Measurements from ENCODE around the gene CRYBG1.
"Not testable (repeated sequence)": the region's sequence is repeated elsewhere in the genome, so short reads cannot be mapped to it uniquely, and the experiment has no call there.

The CRYBG1 gene

DNA sequence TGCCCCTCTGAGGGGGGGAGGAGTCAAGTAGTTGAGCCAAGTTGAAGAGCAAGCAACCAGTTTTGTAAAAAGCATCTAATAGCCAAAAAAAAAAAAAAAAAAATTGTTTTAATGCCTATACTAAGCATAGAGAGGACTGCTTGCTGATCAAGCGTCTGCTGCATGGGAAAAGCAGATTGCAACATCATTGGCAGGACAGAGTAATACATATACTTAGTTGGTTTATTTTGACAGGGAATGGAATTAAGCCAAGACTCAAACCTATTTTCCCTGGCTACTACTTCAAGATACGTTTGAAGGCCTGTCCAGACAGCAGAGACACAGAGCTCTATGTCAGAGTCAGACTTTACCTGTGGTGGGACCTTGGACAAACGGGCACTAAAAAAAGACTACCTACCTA, 148.3 kb downstream of the CRYBG1 start:
- H3K27ac ChIP-seq (ENCODE audit: low read depth, low read length), result no peak overlapping the region
- H3K27me3 ChIP-seq (ENCODE audit: control insufficient read depth, insufficient read depth, low read length), result peaks cover 71% of the 10 kb centered on the region
- H3K9me3 ChIP-seq (ENCODE audit: control insufficient read depth, insufficient read depth, low read depth, low read length), result no peaks in the 10 kb centered on the region

DNA sequence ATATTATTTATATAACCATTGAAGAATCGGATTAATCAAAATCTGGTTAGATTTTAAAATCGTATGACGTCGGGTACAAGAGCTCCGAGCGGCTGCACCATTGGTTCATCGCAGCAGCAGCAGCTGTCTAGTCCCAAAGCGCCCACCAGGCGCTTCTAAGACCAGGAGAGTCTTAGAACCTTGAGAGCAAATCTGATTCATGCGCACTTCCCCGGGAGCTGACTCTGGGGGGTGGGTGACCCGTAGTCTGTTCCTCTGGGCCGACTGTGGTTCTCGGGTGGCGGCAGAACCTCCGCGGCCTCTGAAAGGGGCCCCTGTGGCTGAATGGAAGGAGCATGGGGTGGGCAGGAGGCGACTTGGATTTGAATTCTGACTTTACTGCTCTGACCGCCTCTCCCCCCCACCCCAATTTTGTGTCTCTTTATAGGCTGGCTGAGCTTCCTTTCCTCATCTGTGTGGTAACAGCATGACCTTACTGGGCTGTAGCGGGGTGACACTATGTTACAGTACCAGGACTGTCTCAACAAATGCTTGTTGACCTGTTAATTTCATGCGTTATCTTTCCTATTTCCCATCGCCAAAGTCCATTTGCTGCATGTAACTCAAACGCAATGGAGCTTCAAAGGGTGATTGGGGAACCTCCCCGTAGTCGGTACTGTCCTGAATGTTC, 149.0 kb downstream of the CRYBG1 start:
- H3K36me3 ChIP-seq (ENCODE audit: control insufficient read depth, insufficient read depth, low read length), result no peaks in the 10 kb centered on the region
- peak overlapping the region; percentile 66 for H3K4me3 ChIP-seq (ENCODE audit: low read depth, low read length)
- peaks cover 78% of the 10 kb centered on the region for H3K27me3 ChIP-seq (ENCODE audit: control insufficient read depth, insufficient read depth, low read length)
- no peak overlapping the region for H3K27ac ChIP-seq (ENCODE audit: low read depth, low read length)
- no peak overlapping the region for H3K9ac ChIP-seq (ENCODE audit: low read length)
- no peaks in the 10 kb centered on the region for H3K9me3 ChIP-seq (ENCODE audit: control insufficient read depth, insufficient read depth, low read depth, low read length)
- H3K4me1 ChIP-seq (ENCODE audit: control insufficient read depth, insufficient read depth, low read length), result peaks cover 19% of the 10 kb centered on the region

More for the DNA sequence above, 148.3 kb downstream of the CRYBG1 start:
- no peak overlapping the region for H3K9ac ChIP-seq (ENCODE audit: low read length)
- no peaks in the 10 kb centered on the region for H3K36me3 ChIP-seq (ENCODE audit: control insufficient read depth, insufficient read depth, low read length)
- H3K4me1 ChIP-seq (ENCODE audit: control insufficient read depth, insufficient read depth, low read length), result peaks cover 19% of the 10 kb centered on the region
- H3K4me3 ChIP-seq (ENCODE audit: low read depth, low read length), result peak overlapping the region; percentile 66

DNA sequence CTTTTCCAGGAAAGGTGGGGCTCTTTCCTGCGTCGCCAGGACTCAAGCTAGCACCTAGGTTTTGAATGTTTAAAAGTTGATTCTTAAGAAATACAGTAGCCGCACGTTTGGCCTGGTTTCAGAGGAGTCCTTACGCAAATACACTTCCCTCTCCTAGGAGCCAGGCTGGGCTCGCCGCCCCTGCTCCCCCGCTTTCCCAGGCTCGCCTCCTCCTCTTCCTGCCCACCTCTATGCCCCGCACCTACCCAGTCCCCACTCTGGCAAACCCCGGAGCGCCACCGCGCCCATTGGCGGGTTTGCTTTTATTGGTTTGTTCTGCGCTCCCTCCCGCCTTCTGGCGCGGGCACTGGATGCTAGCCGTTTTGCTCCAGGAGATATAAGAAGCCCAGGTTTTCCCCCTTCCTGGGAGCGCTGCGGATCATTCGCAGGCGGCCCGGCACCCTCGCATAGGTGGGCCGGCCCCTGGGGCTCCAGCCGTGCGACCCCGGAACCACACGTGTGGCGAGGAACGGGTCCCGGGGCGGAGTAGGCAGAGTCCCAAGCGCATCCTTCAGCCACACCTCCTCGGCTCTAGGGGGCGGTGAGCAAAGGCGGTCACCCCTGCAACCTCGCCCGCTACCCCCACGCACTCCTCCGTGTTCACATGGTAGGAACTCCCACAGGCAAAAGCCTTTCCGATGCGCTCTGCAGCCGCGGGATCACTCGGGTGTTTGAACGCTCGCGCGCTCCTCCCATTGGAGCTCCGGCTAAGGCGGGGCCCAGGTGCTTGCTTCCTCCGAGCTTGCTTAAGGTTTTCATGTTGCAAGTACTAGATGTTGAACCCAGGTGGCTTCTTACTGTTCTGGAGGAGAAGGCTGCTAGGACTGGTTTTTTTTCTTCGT, 149.8 kb downstream of the CRYBG1 start:
- Histone ChIP-seq H3K9ac (ENCODE audit: low read length) (no peak overlapping the region), H3K9me3 (ENCODE audit: control insufficient read depth, insufficient read depth, low read depth, low read length) (no peaks in the 10 kb centered on the region), H3K27me3 (ENCODE audit: control insufficient read depth, insufficient read depth, low read length) (peaks cover 82% of the 10 kb centered on the region), H3K4me1 (ENCODE audit: control insufficient read depth, insufficient read depth, low read length) (peaks cover 19% of the 10 kb centered on the region), H3K27ac (ENCODE audit: low read depth, low read length) (no peak overlapping the region), H3K4me3 (ENCODE audit: low read depth, low read length) (peak overlapping the region; percentile 66), H3K36me3 (ENCODE audit: control insufficient read depth, insufficient read depth, low read length) (no peaks in the 10 kb centered on the region)

DNA sequence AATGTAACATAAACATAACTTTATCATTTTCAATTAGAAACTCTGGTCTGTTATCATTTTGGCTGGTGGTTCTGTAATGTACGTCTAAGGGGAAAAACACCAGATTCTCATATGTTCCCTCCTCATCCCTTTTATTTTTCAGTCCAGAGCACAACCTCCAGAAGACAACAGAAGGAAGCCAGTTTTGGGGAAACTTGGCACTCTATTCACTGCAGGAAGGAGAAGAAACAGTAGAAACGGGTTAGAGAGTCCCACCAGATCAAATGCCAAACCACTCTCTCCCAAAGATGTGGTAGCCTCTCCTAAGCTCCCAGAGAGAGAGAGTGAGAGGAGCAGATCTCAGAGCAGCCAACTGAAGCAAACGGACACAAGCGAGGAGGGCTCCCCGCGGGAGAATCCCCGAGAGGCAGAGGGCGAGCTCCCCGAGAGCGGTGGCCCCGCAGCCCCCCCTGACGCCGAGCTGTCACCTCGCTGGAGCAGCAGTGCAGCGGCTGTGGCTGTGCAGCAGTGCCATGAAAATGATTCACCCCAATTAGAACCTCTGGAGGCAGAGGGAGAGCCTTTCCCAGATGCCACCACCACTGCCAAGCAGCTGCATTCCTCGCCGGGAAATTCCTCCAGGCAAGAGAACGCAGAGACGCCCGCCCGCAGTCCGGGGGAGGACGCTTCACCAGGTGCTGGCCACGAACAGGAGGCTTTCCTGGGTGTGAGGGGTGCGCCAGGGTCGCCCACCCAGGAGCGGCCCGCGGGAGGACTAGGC, 151.0 kb downstream of the CRYBG1 start:
- H3K9me3 ChIP-seq (ENCODE audit: control insufficient read depth, insufficient read depth, low read depth, low read length), result no peaks in the 10 kb centered on the region
- no peak overlapping the region for H3K9ac ChIP-seq (ENCODE audit: low read length)
- H3K27ac ChIP-seq (ENCODE audit: low read depth, low read length), result no peak overlapping the region
- H3K36me3 ChIP-seq (ENCODE audit: control insufficient read depth, insufficient read depth, low read length), result no peaks in the 10 kb centered on the region
- H3K27me3 ChIP-seq (ENCODE audit: control insufficient read depth, insufficient read depth, low read length), result peaks cover 82% of the 10 kb centered on the region
- peaks cover 19% of the 10 kb centered on the region for H3K4me1 ChIP-seq (ENCODE audit: control insufficient read depth, insufficient read depth, low read length)
- peak overlapping the region; percentile 66 for H3K4me3 ChIP-seq (ENCODE audit: low read depth, low read length)

DNA sequence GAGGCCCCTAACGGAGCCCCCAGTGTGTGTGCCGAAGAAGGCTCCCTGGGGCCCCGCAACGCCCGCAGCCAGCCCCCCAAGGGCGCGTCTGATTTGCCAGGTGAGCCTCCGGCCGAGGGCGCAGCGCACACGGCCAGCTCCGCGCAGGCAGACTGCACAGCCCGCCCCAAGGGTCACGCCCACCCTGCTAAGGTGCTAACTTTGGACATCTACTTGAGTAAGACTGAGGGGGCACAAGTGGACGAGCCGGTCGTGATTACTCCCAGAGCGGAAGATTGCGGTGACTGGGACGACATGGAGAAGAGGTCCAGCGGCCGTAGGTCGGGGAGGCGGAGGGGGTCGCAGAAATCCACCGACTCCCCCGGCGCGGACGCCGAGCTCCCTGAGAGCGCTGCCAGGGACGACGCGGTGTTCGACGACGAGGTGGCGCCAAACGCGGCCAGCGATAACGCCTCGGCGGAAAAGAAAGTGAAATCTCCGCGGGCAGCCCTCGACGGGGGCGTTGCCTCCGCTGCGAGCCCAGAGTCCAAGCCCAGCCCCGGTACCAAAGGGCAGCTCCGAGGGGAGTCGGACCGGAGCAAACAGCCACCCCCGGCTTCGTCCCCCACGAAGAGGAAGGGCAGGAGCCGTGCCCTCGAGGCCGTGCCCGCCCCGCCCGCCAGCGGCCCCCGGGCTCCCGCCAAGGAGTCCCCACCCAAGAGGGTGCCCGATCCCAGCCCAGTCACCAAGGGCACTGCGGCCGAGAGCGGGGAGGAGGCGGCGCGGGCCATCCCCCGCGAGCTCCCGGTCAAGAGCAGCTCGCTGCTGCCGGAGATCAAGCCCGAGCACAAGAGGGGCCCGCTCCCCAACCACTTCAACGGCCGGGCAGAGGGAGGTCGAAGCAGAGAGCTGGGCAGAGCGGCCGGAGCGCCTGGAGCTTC, 151.8 kb downstream of the CRYBG1 start:
- no peak overlapping the region for H3K27ac ChIP-seq (ENCODE audit: low read depth, low read length)
- H3K4me3 ChIP-seq (ENCODE audit: low read depth, low read length), result peak overlapping the region; percentile 66
- H3K27me3 ChIP-seq (ENCODE audit: control insufficient read depth, insufficient read depth, low read length), result peaks cover 77% of the 10 kb centered on the region
- H3K36me3 ChIP-seq (ENCODE audit: control insufficient read depth, insufficient read depth, low read length), result no peaks in the 10 kb centered on the region
- no peak overlapping the region for H3K9ac ChIP-seq (ENCODE audit: low read length)
- H3K9me3 ChIP-seq (ENCODE audit: control insufficient read depth, insufficient read depth, low read depth, low read length), result no peaks in the 10 kb centered on the region
- H3K4me1 ChIP-seq (ENCODE audit: control insufficient read depth, insufficient read depth, low read length), result peaks cover 19% of the 10 kb centered on the region

DNA sequence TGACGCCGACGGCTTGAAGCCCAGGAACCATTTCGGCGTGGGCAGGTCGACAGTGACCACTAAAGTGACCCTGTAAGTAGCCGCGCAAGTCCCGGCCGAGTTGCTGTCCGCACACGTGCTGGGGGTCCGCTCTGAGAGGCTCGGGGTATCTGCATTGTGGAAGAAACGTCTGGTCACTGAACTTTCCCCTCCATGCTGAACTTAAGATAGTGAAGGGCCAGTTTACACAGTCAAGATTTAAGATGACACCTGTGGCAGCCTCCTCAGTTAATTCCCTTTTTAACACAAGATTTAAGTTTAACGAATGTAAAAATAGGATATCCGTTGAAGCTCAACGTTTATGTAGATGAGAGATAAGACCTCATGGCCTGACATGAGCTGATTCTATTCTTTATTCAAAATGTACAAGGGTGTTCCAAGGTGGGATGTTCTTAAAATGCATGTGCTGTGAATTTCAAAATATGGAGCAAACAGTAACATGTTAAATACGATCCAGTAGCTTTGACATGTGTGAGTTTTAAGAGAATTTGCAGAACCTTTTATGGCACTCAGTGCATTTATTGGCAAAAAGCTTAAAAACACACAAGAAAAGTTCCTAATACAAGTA, 152.6 kb downstream of the CRYBG1 start:
- Histone ChIP-seq H3K9ac (ENCODE audit: low read length) (no peak overlapping the region), H3K9me3 (ENCODE audit: control insufficient read depth, insufficient read depth, low read depth, low read length) (no peaks in the 10 kb centered on the region), H3K4me1 (ENCODE audit: control insufficient read depth, insufficient read depth, low read length) (peaks cover 19% of the 10 kb centered on the region), H3K36me3 (ENCODE audit: control insufficient read depth, insufficient read depth, low read length) (no peaks in the 10 kb centered on the region), H3K27ac (ENCODE audit: low read depth, low read length) (no peak overlapping the region), H3K27me3 (ENCODE audit: control insufficient read depth, insufficient read depth, low read length) (peaks cover 69% of the 10 kb centered on the region), H3K4me3 (ENCODE audit: low read depth, low read length) (peak overlapping the region; percentile 66)

DNA sequence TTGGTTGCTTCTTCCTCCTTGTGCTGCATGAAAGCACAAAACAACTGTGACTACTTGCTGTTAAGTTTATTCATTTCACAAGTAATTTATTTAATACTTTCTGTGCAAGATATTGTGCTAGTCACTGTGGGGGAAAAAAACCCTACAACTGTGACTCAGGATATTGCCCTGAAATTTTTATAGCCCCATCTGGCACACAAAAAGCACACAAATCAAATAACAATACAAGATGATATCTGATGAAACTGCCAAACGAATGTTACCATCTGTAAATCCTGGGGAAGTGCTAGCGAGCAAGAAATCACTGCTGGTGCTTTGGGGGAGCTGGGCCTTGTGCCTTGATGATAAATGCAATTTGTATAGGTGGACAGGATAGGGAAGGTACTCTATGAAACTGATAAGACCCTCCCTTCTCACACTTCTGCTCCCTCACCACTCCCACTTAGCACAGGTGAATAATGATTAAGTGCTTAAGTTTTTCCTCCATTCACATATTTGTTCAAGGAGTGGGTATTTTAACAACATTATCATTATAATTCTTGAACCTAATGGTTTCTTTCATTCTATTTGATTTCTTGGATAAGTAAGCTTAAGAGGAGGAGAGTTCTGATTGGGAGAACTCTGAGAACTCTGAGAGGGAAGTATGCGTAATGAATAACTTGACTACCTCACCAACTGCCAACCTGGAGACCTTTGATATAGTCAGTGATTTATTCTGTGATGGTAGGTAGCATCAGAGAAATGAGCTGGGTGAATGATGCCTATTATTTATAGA, 153.5 kb downstream of the CRYBG1 start:
- peaks cover 60% of the 10 kb centered on the region for H3K27me3 ChIP-seq (ENCODE audit: control insufficient read depth, insufficient read depth, low read length)
- H3K4me1 ChIP-seq (ENCODE audit: control insufficient read depth, insufficient read depth, low read length), result peaks cover 19% of the 10 kb centered on the region
- H3K36me3 ChIP-seq (ENCODE audit: control insufficient read depth, insufficient read depth, low read length), result no peaks in the 10 kb centered on the region
- H3K9ac ChIP-seq (ENCODE audit: low read length), result no peak overlapping the region
- no peak overlapping the region for H3K27ac ChIP-seq (ENCODE audit: low read depth, low read length)
- H3K9me3 ChIP-seq (ENCODE audit: control insufficient read depth, insufficient read depth, low read depth, low read length), result no peaks in the 10 kb centered on the region
- H3K4me3 ChIP-seq (ENCODE audit: low read depth, low read length), result no peak overlapping the region

DNA sequence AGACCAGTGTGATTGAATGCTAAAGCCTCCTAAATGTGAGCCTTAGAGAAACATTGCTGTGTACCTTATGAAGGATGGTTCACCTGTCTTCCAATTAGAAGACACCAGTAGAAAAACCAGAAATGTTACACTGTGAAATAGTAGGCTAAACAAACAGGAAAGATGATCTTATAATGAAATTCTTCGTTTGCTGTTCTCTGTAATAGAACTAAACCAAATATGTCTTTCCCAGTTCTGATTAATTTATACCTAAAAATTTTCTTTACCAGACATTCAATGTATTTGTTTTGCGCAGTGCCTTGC, 154.0 kb downstream of the CRYBG1 start:
- Histone ChIP-seq H3K27ac (ENCODE audit: low read depth, low read length) (no peak overlapping the region), H3K27me3 (ENCODE audit: control insufficient read depth, insufficient read depth, low read length) (peaks cover 55% of the 10 kb centered on the region), H3K36me3 (ENCODE audit: control insufficient read depth, insufficient read depth, low read length) (no peaks in the 10 kb centered on the region), H3K9ac (ENCODE audit: low read length) (no peak overlapping the region), H3K4me3 (ENCODE audit: low read depth, low read length) (no peak overlapping the region), H3K4me1 (ENCODE audit: control insufficient read depth, insufficient read depth, low read length) (peaks cover 17% of the 10 kb centered on the region), H3K9me3 (ENCODE audit: control insufficient read depth, insufficient read depth, low read depth, low read length) (no peaks in the 10 kb centered on the region)

DNA sequence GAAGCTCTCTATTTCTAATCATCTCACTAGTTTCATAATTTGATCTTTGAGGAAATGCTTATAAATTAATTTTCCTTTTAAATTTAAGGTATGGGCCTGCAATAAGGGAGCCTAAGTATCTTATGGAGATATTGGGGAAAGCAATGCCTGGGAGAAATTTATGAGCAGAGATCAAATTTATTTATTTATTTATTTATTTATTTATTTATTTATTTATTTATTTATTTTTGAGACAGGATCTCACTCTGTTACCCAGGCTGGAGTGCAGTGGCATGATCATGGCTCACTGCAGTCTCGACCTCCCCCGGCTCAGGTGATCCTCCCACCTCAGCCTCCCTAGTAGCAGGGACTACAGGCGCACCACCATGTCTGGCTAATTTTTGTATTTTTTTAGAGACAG, 155.1 kb downstream of the CRYBG1 start:
- not testable (repeated sequence) for H3K9ac ChIP-seq (ENCODE audit: low read length)
- peaks cover 13% of the 10 kb centered on the region; the same call in 1 of the 2 replicates for H3K4me1 ChIP-seq (ENCODE audit: control insufficient read depth, insufficient read depth, low read length)

More for the DNA sequence above, 155.1 kb downstream of the CRYBG1 start:
- not testable (repeated sequence) for H3K36me3 ChIP-seq (ENCODE audit: control insufficient read depth, insufficient read depth, low read length); H3K27ac ChIP-seq (ENCODE audit: low read depth, low read length); H3K9me3 ChIP-seq (ENCODE audit: control insufficient read depth, insufficient read depth, low read depth, low read length); H3K4me3 ChIP-seq (ENCODE audit: low read depth, low read length)
- peaks cover 44% of the 10 kb centered on the region for H3K27me3 ChIP-seq (ENCODE audit: control insufficient read depth, insufficient read depth, low read length)
